IPS-11a (cell line): Measurements from ENCODE around the gene GPC1.
"Not testable (repeated sequence)": the region's sequence is repeated elsewhere in the genome, so short reads cannot be mapped to it uniquely, and the experiment has no call there.

Experiments
- H3K4me3 ChIP-seq: one replicate; pipeline ENCODE4 v1.5.1; 2013; ENCODE audit warnings: low read depth, low read length, control low read depth

GPC1 gene

GRCh38 chr2:240494194-240494793 is 58.8 kb downstream of the GPC1 start:
- H3K4me3 ChIP-seq, result no peak overlapping the region

GRCh38 chr2:240494942-240495341 is 59.5 kb downstream of the GPC1 start:
- not testable (repeated sequence) for H3K4me3 ChIP-seq

- H3K4me3 ChIP-seq, result not testable (repeated sequence)
Observed at GRCh38 chr2:240497082-240497481, 61.6 kb downstream of the GPC1 start.

DNA sequence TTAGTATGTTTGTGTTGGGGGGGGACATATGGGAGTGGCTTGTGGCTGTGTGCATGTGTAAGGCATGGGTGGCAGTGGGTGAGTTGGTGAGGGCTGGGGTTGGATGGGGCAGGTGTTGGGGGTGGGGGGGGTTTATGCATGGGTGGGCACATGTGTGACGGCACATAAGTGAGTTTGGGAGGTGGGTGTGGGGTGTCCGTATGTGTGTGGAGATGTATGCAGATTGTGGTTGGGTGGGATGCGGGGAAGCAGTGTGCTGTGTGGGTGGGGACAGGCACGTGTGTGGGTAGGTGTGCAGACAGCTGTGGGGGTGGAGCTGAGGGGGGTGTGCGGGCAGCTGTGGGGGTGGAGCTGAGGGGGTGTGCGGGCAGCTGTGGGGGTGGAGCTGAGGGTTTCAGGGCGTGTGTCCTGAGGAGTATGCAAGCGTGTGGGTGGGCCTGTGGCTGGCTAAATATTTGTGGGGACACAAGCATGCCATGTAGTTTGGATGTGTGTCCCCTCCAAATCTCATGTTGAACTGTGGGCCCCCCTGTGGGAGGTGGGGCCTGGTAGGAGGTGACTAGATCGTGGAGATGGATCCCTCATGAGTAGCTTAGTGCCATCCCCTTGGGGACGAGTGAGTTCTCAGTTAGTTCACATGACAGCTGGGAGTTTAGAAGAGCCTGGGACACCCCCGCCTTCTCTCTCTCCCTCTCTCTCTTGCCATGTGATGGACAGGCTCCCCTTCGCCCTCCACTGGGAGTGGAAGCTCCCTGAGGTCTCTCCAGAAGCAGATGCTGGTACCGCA is 62.9 kb downstream of the GPC1 start:
- H3K4me3 ChIP-seq, result no peak overlapping the region

DNA sequence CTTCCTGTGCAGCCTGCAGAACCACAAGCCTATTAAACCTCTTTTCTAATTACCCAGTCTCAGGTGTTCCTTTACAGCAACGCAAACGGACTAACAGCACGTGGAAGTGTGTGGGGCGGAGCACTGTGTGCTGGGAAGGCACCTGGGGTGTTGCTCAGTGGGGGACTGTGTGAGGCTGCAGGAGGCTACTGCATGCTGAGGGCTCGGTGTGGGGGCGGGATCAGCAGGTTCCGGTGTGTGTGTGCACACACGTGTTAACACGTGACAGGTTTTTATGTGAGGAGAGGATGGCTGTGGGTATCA is 63.4 kb downstream of the GPC1 start:
- no peak overlapping the region for H3K4me3 ChIP-seq

- no peak overlapping the region for H3K4me3 ChIP-seq
Observed at GRCh38 chr2:240499309-240500301, 64.1 kb downstream of the GPC1 start.

DNA sequence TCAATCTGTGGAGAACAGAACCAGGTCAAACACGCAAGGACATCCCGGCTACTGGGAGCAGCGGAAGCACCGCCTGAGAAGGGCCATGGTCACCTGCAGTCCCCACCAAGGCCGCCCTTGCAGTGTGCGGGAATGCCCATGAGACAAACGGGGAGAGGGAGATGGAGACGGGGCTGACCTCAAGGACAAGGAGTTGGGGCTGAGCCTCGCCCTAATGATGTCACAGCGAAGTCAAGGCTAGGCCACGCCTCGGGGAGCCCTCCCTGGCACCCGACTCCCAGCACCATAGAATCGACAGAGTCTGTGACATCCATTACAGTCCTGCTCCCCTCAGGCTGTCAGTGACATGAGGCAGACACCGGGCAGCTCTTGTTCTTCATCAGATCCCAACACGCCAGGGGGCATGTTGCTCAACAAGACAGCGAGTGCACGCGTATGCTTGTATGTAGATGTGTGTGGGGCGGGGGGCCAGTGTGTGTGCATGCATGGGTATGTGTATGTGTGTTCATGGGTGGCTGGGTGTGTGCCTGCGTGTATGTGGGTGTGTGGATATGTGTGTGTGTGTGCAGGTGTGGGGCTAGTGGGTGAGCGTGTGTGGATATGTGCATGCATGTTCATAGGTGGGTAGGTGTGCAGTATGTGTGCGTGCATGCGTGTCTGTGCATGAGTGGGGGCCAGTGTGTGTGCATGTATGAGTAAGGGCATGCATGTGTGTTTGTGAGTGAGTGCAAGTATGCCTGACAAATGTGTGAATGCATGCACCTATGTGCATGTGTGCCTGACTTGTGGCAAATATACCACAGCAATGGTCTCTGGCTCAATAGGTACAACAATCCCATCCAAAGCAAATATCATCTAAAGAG is 65.3 kb downstream of the GPC1 start:
- no peak overlapping the region for H3K4me3 ChIP-seq

- no peak overlapping the region for H3K4me3 ChIP-seq
Observed at GRCh38 chr2:240501531-240501991, 66.1 kb downstream of the GPC1 start.

- H3K4me3 ChIP-seq, result no peak overlapping the region
Observed at GRCh38 chr2:240502059-240502429, 66.6 kb downstream of the GPC1 start.

DNA sequence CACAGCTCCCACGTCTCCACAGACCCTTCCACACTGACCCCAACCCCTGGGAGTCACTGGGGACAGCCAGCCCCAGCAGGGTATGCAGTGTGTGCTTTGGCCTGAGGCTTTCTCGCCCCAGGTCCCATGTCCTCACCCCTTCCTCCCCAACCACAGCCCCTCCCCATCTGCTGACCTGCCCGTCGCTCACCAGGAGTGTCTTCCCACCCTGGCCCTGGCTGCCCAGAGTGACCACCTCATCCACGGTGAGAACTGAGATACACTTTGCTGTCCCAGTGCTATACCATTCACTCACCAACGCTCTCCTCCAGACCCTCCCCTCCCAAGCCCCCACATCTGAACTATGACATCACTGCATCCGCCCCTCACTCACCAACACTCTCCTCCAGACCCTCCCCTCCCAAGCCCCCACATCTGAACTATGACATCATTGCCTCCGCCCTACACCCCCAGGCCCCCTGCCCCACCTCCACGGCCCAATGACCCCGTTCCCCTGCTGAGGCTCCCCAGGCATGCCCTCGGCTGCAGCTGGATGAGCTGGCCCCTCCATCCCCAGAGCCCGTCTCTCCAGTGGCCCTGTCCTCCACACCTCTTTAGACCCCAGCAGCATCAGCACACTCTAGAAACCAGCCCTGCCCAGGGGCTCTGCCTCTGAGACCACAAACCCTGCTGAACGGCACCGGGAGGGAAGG is 67.1 kb downstream of the GPC1 start:
- no peak overlapping the region for H3K4me3 ChIP-seq

DNA sequence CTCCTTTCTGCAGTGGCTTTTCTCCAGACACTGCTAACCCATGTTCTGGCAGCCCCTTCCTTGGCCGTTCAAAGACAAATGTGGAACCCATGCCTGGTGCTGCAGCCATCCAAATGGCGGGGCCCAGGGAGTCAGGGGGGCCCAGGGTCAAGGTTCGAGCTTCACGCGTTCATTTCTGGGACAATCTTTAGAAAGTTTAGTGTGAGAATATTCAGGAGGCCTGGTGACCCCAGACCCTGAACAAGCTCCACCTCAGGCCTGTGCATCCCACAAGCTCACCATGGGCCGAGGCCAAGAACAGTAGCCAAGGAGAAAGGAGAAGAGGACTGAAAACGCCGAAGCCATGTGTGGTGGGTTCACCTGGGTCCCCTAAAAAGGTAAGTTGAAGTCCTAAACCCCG is 67.9 kb downstream of the GPC1 start:
- no peak overlapping the region for H3K4me3 ChIP-seq

- no peak overlapping the region for H3K4me3 ChIP-seq
Observed at GRCh38 chr2:240503848-240504247, 68.4 kb downstream of the GPC1 start.

DNA sequence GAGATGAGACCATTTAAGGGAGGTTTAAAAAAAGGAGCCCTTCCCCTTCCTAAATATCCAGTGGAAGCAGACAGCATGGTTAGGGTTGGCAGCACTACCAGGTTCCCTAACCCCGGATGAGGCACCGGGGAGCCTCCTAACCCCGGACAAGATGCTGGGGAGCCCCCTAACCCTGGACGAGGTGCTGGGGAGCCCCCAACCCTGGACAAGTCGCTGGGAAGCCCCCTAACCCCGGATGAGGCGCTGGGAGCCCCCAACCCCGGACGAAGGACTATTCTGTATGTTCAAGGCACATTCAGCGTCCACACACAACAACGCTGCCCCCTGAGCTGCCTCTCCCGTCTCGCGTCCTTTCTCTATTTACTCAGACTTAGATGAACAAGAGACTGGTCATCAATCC is 70.4 kb downstream of the GPC1 start:
- H3K4me3 ChIP-seq, result no peak overlapping the region

GRCh38 chr2:240506406-240507059 is 71.1 kb downstream of the GPC1 start:
- no peak overlapping the region for H3K4me3 ChIP-seq

GRCh38 chr2:240507060-240507777 is 71.8 kb downstream of the GPC1 start:
- H3K4me3 ChIP-seq, result no peak overlapping the region

- H3K4me3 ChIP-seq, result no peak overlapping the region
Observed at GRCh38 chr2:240507778-240508251, 72.4 kb downstream of the GPC1 start.

DNA sequence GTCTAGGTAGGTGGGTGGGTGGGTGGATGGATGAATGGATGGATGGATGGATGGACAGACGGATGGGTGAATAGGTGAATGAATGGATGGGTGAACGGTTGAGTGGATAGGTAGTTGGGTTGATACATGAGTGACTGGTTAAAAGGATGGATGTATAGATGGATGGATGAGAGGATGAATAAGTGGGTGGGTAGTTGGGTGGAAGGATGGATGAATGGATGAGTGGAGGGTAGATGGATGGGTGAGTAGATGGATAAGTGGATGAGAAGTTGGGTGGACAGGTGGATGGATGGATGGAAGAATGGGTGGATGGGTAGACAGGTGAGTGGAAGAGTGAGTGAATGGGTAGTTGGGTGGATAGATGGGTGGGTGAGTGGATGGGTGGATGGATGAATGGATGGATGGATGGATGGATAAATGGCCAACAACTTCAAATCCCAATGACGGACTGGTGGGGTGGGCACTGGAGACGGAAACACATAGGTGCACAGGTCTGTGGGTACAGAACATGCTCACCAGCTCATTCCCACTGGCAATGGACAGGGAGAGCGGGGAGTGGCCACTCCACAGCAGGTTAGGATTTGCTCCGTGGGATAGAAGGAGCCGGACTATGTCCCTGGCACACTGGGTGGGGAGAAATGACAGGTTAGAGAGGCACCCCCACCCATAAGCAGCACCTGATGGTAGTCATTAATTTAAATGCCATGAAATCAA is 73.5 kb downstream of the GPC1 start:
- no peak overlapping the region for H3K4me3 ChIP-seq
